ENCODE data around the gene ZNF335.

The ZNF335 gene

DNA sequence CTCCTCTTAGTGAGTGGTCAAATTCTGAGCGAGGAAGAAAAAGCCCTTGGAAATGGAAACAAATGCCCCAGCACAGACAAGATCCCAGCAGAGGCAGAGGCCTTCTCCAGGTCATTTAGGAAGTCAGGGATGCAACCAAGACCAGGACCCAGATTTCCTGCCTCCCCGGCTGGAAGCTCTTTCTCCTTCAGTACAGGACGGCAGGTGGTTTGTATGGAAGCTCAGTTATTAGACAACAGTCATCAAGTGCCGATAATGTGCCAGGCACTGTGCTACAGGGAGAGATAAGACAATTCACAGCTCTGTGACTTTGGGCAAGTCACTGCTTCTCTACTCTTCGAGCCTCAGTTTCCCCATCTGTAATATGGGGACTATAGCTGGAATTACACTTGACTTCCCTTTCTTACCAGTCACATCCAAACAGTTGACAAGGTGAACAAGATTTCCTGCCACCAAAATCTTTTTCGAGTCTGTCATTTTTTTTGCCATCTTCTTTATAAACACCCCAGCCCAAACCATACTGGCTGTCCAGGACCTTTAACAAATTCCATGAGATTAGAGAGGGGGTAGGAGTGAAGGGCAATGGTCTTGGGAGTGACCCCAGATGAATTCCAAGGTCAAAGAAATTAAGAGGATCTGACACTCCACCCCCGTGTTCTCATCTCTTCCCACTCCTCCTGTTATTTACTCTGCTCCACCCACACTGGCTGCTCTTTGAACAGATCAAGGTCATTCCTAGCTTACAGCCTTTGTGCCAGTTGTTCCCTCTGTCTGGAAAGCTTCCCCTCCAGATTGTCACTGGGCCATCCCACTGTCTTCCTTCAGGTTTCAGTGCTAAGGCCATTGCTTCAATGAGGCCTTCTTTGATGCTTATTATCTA lies 42.8 kb upstream of the ZNF335 start:
- no peak for TF ChIP-seq SIN3A (IDR thresholded peaks at IDR 0.05; ENCODE audit: borderline replicate concordance, insufficient read depth, low read length)
- no peak for TF ChIP-seq POLR2AphosphoS5 (IDR thresholded peaks at IDR 0.05; ENCODE audit: low read depth, low read length)
- TF ChIP-seq, protein P1, sequence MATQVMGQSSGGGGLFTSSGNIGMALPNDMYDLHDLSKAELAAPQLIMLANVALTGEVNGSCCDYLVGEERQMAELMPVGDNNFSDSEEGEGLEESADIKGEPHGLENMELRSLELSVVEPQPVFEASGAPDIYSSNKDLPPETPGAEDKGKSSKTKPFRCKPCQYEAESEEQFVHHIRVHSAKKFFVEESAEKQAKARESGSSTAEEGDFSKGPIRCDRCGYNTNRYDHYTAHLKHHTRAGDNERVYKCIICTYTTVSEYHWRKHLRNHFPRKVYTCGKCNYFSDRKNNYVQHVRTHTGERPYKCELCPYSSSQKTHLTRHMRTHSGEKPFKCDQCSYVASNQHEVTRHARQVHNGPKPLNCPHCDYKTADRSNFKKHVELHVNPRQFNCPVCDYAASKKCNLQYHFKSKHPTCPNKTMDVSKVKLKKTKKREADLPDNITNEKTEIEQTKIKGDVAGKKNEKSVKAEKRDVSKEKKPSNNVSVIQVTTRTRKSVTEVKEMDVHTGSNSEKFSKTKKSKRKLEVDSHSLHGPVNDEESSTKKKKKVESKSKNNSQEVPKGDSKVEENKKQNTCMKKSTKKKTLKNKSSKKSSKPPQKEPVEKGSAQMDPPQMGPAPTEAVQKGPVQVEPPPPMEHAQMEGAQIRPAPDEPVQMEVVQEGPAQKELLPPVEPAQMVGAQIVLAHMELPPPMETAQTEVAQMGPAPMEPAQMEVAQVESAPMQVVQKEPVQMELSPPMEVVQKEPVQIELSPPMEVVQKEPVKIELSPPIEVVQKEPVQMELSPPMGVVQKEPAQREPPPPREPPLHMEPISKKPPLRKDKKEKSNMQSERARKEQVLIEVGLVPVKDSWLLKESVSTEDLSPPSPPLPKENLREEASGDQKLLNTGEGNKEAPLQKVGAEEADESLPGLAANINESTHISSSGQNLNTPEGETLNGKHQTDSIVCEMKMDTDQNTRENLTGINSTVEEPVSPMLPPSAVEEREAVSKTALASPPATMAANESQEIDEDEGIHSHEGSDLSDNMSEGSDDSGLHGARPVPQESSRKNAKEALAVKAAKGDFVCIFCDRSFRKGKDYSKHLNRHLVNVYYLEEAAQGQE (IDR thresholded peaks at IDR 0.05; ENCODE audit: insufficient read depth in 1 of 2, low read depth in 2 of 2, low read length in 2 of 2), result no peak
- TF ChIP-seq TAF1 (IDR thresholded peaks at IDR 0.05; ENCODE audit: borderline replicate concordance, insufficient read depth, low read length), result no peak

DNA sequence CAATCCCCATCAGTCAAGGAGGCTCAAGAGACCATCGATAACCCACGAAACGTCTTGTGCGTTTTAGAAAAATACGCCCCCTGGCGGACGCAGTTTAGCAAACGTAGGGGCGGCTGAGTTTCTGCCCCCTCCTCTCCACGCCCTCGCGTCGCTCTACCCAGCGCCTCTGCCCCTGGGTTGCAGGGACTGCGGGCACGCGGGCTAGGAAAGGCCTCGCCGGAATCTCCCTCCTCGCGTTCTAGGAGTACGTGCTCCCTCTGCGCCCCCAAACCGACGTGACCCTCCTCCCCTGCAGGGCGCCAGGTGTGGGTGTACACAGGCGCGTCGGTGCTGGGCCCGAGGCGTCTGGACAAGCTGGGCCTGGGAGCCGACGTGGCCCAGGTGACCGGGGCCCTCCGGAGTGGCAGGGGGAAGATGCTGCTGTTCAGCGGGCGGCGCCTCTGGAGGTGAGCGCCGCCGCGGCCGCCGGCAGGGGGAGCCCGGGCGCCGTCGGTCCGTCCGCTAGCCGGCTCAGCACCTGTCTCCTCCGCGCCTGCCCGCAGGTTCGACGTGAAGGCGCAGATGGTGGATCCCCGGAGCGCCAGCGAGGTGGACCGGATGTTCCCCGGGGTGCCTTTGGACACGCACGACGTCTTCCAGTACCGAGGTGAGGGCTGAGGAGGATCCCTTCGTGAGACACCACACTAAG lies 42.0 kb upstream of the ZNF335 start:
- TF ChIP-seq FOXP2 (optimal IDR thresholded peaks at IDR 0.05; ENCODE audit: borderline replicate concordance, extremely low read depth, extremely low read length, insufficient read depth), result peak; percentile 75
- no peak for TF ChIP-seq TAF1 (IDR thresholded peaks at IDR 0.05; ENCODE audit: borderline replicate concordance, insufficient read depth, low read length)
- TF ChIP-seq, protein P1 (IDR thresholded peaks at IDR 0.05; ENCODE audit: insufficient read depth in 1 of 2, low read depth in 2 of 2, low read length in 2 of 2), result no peak
- no peak for TF ChIP-seq POLR2AphosphoS5 (IDR thresholded peaks at IDR 0.05; ENCODE audit: low read depth, low read length)
- TF ChIP-seq SIN3A (IDR thresholded peaks at IDR 0.05; ENCODE audit: borderline replicate concordance, insufficient read depth, low read length), result no peak

DNA sequence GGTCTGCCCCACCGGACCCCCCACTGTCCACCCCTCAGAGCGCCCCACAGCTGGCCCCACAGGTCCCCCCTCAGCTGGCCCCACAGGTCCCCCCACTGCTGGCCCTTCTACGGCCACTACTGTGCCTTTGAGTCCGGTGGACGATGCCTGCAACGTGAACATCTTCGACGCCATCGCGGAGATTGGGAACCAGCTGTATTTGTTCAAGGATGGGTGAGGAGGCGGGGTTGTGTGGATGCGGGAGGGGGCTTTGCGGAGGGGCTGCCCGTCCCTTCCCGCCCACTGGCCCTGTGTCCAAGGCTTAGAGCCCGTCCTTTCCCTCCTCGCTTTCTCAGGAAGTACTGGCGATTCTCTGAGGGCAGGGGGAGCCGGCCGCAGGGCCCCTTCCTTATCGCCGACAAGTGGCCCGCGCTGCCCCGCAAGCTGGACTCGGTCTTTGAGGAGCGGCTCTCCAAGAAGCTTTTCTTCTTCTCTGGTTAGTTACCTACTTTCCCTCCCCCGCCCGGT lies 41.4 kb upstream of the ZNF335 start:
- TF ChIP-seq TAF1 (IDR thresholded peaks at IDR 0.05; ENCODE audit: borderline replicate concordance, insufficient read depth, low read length) (no peak), FOXP2 (optimal IDR thresholded peaks at IDR 0.05; ENCODE audit: borderline replicate concordance, extremely low read depth, extremely low read length, insufficient read depth) (no peak)
- TF ChIP-seq, protein P1 (IDR thresholded peaks at IDR 0.05; ENCODE audit: insufficient read depth in 1 of 2, low read depth in 2 of 2, low read length in 2 of 2), result no peak

DNA sequence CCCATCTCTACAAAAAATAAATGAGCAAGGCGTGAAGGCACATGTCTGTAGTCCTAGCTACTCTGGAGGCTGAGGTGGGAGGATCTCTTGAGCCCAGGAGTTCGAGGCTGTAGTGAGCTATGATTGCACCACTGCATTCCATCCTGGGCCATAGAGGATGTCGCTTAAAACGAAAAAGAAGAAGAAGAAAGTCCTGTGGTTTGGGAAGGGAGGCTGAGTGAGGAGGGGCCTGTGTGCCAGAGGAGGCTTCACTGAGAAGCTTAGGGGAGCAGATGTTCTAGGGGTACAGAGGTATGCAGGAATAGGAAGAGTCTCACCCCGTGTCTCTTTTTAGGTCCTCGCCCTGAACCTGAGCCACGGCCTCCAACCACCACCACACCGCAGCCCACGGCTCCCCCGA lies 40.9 kb upstream of the ZNF335 start:
- TF ChIP-seq TAF1 (IDR thresholded peaks at IDR 0.05; ENCODE audit: borderline replicate concordance, insufficient read depth, low read length), result no peak
- no peak for TF ChIP-seq SIN3A (IDR thresholded peaks at IDR 0.05; ENCODE audit: borderline replicate concordance, insufficient read depth, low read length)
- TF ChIP-seq POLR2AphosphoS5 (IDR thresholded peaks at IDR 0.05; ENCODE audit: low read depth, low read length), result no peak

DNA sequence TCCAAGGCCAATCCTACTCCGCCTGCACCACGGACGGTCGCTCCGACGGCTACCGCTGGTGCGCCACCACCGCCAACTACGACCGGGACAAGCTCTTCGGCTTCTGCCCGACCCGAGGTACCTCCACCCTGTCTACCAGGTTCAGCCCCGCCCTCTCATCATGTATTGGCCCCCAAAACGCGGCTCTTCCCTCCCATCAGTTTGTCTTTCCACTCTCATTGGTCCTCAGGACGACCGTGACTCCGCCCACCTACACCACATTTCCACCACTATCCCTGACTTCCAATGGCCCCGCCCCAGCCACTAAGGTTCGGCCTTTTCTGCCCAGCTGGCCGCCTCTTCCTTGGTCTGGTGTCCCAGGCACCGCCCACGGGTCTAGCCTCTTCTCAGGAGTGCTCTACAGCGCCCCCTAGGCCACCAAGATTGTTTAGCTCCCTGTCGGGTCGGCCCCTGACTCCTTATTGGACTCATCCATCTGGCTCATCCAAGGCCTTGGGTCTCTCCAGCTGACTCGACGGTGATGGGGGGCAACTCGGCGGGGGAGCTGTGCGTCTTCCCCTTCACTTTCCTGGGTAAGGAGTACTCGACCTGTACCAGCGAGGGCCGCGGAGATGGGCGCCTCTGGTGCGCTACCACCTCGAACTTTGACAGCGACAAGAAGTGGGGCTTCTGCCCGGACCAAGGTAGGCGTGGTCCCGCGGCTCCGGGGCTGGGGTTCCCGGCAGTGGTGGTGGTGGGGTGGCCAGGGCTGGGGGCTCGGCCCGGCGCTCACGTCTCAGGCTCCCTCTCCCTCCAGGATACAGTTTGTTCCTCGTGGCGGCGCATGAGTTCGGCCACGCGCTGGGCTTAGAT lies 39.9 kb upstream of the ZNF335 start:
- TF ChIP-seq FOXP2 (optimal IDR thresholded peaks at IDR 0.05; ENCODE audit: borderline replicate concordance, extremely low read depth, extremely low read length, insufficient read depth), result no peak
- TF ChIP-seq POLR2AphosphoS5 (IDR thresholded peaks at IDR 0.05; ENCODE audit: low read depth, low read length), result no peak
- TF ChIP-seq, protein P1 (IDR thresholded peaks at IDR 0.05; ENCODE audit: insufficient read depth in 1 of 2, low read depth in 2 of 2, low read length in 2 of 2), result no peak
- no peak for TF ChIP-seq SIN3A (IDR thresholded peaks at IDR 0.05; ENCODE audit: borderline replicate concordance, insufficient read depth, low read length)
- TF ChIP-seq TAF1 (IDR thresholded peaks at IDR 0.05; ENCODE audit: borderline replicate concordance, insufficient read depth, low read length), result no peak
